ENCODE results near the gene BPIFB3. TPM values are rescaled to one million over a fixed set of nuclear protein-coding genes. Genes with fewer than 3 reads are reported as not detected.

Gene BPIFB3
- total RNA-seq, 2 experiments from 2014 or later, result not detected

DNA sequence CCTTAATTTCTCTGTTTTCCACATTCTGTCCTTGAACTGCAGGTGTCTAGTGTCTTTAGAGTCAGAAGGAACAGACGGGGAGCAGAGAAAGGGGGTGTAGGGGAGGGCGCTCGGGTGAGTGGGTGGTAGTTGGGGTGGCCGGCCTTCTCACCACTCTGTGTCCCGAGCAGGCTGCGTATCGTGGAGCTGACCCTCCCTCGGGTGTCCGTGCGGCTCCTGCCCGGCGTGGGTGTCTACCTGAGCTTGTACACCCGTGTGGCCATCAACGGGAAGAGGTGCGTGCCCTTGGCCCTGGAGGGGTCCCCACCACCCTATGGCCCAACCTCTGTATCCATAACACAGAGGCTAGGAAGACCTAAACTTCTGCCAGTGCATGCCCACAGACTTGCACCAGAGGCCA lies 31.0 kb downstream of the BPIFB3 start:
- ChIA-PET CTCF (no interaction called here), POLR2A (no interaction called here)
- Mint-ChIP-seq H3K27me3 (no peaks in the 10 kb centered on the region), H3K4me3 (no peak overlapping the region), H3K36me3 (ENCODE audit: low read depth) (no peaks in the 10 kb centered on the region), H3K27ac (no peak overlapping the region), H3K9me3 (no peaks in the 10 kb centered on the region), H3K4me1 (ENCODE audit: low read depth) (no peaks in the 10 kb centered on the region)
- TF ChIP-seq, protein P1, sequence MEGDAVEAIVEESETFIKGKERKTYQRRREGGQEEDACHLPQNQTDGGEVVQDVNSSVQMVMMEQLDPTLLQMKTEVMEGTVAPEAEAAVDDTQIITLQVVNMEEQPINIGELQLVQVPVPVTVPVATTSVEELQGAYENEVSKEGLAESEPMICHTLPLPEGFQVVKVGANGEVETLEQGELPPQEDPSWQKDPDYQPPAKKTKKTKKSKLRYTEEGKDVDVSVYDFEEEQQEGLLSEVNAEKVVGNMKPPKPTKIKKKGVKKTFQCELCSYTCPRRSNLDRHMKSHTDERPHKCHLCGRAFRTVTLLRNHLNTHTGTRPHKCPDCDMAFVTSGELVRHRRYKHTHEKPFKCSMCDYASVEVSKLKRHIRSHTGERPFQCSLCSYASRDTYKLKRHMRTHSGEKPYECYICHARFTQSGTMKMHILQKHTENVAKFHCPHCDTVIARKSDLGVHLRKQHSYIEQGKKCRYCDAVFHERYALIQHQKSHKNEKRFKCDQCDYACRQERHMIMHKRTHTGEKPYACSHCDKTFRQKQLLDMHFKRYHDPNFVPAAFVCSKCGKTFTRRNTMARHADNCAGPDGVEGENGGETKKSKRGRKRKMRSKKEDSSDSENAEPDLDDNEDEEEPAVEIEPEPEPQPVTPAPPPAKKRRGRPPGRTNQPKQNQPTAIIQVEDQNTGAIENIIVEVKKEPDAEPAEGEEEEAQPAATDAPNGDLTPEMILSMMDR (IDR thresholded peaks at IDR 0.05), result no peak
- H3K27me3 ChIP-seq (ENCODE audit: control insufficient read depth in 1 of 2, insufficient read depth in 2 of 2, low read length in 2 of 2), result no peaks in the 10 kb centered on the region
- H3K4me1 ChIP-seq (ENCODE audit: insufficient read depth, low read length), result no peaks in the 10 kb centered on the region
- no peak overlapping the region for H3K4me3 ChIP-seq (ENCODE audit: low read length)
- no peak for DNase-seq
- H3K9me3 ChIP-seq (ENCODE audit: control insufficient read depth in 1 of 2, insufficient read depth in 1 of 2, low read length in 2 of 2), result no peaks in the 10 kb centered on the region
- H3K36me3 ChIP-seq (ENCODE audit: insufficient read depth, low read length), result no peaks in the 10 kb centered on the region
- intact Hi-C loops (cut with DNase I, micrococcal nuclease), result no loop called here
- ATAC-seq (ENCODE audit: poor library complexity), result no peak
- no peak overlapping the region for H3K27ac ChIP-seq (ENCODE audit: low read depth in 1 of 2, low read length in 2 of 2)

DNA sequence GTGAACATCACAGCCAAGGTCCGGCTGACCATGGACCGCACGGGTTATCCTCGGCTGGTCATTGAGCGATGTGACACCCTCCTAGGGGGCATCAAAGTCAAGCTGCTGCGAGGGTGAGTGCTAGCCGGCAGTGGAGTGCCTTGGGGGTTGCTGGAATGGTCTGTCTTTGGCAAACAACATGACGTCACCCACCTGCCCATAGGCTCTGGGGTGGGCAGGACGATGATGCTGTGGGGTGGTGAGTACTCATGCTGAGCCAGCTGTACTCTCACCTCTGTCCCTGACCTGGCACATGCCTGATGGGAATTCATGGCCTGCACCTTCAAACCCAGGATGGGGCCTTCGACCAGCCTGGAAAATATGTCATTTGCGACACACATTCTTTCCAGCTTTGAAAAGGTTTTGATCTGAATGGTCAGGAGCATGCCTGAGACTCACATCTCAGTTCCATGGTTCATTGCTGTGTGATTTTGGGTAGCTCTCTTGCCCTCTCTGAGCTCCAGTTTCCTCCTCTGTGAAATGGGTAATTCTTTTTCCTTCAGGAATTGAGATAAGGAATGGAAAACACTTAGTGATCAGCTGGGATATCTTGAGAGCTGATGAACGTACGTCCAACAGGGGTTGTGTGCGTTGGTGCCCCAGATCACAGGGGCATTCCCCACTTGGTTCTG lies 32.5 kb downstream of the BPIFB3 start:
- no peak for DNase-seq
- Histone ChIP-seq H3K4me3 (ENCODE audit: low read length) (no peak overlapping the region), H3K27me3 (ENCODE audit: control insufficient read depth in 1 of 2, insufficient read depth in 2 of 2, low read length in 2 of 2) (no peaks in the 10 kb centered on the region), H3K4me1 (ENCODE audit: insufficient read depth, low read length) (no peaks in the 10 kb centered on the region), H3K27ac (ENCODE audit: low read depth in 1 of 2, low read length in 2 of 2) (no peak overlapping the region), H3K36me3 (ENCODE audit: insufficient read depth, low read length) (no peaks in the 10 kb centered on the region), H3K9me3 (ENCODE audit: control insufficient read depth in 1 of 2, insufficient read depth in 1 of 2, low read length in 2 of 2) (no peaks in the 10 kb centered on the region)
- Mint-ChIP-seq H3K27ac (no peak overlapping the region), H3K4me1 (ENCODE audit: low read depth) (no peaks in the 10 kb centered on the region), H3K36me3 (ENCODE audit: low read depth) (no peaks in the 10 kb centered on the region), H3K4me3 (no peak overlapping the region), H3K9me3 (no peaks in the 10 kb centered on the region), H3K27me3 (no peaks in the 10 kb centered on the region)
- TF ChIP-seq, protein P1 (IDR thresholded peaks at IDR 0.05), result no peak
- CTCF ChIA-PET, result no interaction called here
- POLR2A ChIA-PET, result no interaction called here
- no peak for ATAC-seq (ENCODE audit: poor library complexity)
- intact Hi-C loops (cut with DNase I, micrococcal nuclease), result no loop called here

DNA sequence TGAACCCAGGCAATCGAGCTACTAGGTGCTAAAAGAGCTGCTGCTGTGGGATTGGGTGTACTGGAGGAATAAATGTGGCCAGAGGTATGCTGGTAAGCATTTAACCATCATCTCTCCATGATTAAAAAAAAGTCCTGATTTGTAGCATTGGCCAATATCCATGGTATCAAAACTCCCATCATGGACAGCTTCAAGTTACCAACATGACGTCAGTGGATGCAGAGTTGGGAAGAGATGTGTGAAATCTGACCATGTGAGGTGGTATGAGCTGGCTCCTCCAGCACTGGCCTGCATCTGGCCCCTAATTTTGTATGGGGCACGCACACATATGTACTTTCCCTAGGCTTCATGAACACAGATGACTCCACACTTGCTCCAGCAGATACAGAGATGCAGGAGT lies 37.4 kb downstream of the BPIFB3 start:
- DNase-seq (no peak), ATAC-seq (ENCODE audit: poor library complexity) (no peak)
- no peaks in the 10 kb centered on the region for H3K36me3 ChIP-seq (ENCODE audit: insufficient read depth, low read length)
- no peaks in the 10 kb centered on the region for H3K27me3 Mint-ChIP-seq
- peaks cover 6% of the 10 kb centered on the region for H3K4me1 ChIP-seq (ENCODE audit: insufficient read depth, low read length)
- no peaks in the 10 kb centered on the region for H3K36me3 Mint-ChIP-seq (ENCODE audit: low read depth)
- no peaks in the 10 kb centered on the region for H3K27me3 ChIP-seq (ENCODE audit: control insufficient read depth in 1 of 2, insufficient read depth in 2 of 2, low read length in 2 of 2)
- no peak overlapping the region for H3K4me3 ChIP-seq (ENCODE audit: low read length)
- H3K27ac ChIP-seq (ENCODE audit: low read depth in 1 of 2, low read length in 2 of 2), result no peak overlapping the region
- H3K9me3 Mint-ChIP-seq, result no peaks in the 10 kb centered on the region
- H3K9me3 ChIP-seq (ENCODE audit: control insufficient read depth in 1 of 2, insufficient read depth in 1 of 2, low read length in 2 of 2), result no peaks in the 10 kb centered on the region
- intact Hi-C loops (cut with DNase I, micrococcal nuclease), result loop anchor here (10.0 kb wide), 2 partner anchors 204 to 416 kb away; partner anchors contain the start of gene C20orf203 (in 1 of the 2)
- peaks cover 11% of the 10 kb centered on the region for H3K4me1 Mint-ChIP-seq (ENCODE audit: low read depth)
- ChIA-PET POLR2A (no interaction called here), CTCF (interaction anchor here (0.6 kb wide), 1 partner anchor 1451 kb away, joined by 4 read pairs; no protein-coding TSS in a partner anchor)
- no peak overlapping the region for H3K27ac Mint-ChIP-seq
- no peak overlapping the region for H3K4me3 Mint-ChIP-seq
- TF ChIP-seq, protein P1 (IDR thresholded peaks at IDR 0.05), result no peak

Data from CD4-positive, alpha-beta T cell (primary cell).